Measurements from ENCODE around the gene TIMP2. TPM values are rescaled to one million over a fixed set of nuclear protein-coding genes. Genes with fewer than 3 reads are reported as not detected.

TIMP2 gene
- total RNA-seq, 1 donor from 2014 or later: 109 TPM

DNA sequence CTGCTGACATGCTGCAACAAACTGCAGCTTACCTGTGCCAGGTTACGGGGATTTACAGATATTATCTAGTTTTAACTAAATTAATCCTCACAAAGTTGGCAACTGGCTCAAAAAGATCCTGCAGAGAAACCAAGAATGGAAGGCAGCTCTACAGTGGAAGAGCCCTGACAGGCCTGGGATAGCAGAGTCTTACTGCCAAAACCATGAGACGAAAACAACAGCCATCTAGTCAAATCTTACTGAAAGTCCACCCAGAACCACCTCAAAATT lies 92.7 kb downstream of the TIMP2 start:
- DNase-seq (ENCODE audit: low spot score in 2 of 2, unreplicated experiment in 2 of 2): no peak
- H3K27me3 Mint-ChIP-seq (ENCODE audit: low read depth): no peaks in the 10 kb centered on the region
- H3K36me3 Mint-ChIP-seq: peaks cover 50% of the 10 kb centered on the region
- H3K4me1 Mint-ChIP-seq: no peaks in the 10 kb centered on the region
- TF ChIP-seq, protein P1, sequence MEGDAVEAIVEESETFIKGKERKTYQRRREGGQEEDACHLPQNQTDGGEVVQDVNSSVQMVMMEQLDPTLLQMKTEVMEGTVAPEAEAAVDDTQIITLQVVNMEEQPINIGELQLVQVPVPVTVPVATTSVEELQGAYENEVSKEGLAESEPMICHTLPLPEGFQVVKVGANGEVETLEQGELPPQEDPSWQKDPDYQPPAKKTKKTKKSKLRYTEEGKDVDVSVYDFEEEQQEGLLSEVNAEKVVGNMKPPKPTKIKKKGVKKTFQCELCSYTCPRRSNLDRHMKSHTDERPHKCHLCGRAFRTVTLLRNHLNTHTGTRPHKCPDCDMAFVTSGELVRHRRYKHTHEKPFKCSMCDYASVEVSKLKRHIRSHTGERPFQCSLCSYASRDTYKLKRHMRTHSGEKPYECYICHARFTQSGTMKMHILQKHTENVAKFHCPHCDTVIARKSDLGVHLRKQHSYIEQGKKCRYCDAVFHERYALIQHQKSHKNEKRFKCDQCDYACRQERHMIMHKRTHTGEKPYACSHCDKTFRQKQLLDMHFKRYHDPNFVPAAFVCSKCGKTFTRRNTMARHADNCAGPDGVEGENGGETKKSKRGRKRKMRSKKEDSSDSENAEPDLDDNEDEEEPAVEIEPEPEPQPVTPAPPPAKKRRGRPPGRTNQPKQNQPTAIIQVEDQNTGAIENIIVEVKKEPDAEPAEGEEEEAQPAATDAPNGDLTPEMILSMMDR (IDR thresholded peaks at IDR 0.05; ENCODE audit: unreplicated experiment): no peak
- H3K9me3 Mint-ChIP-seq: no peaks in the 10 kb centered on the region
- no peak overlapping the region for H3K27ac Mint-ChIP-seq
- H3K4me3 Mint-ChIP-seq: no peak overlapping the region

DNA sequence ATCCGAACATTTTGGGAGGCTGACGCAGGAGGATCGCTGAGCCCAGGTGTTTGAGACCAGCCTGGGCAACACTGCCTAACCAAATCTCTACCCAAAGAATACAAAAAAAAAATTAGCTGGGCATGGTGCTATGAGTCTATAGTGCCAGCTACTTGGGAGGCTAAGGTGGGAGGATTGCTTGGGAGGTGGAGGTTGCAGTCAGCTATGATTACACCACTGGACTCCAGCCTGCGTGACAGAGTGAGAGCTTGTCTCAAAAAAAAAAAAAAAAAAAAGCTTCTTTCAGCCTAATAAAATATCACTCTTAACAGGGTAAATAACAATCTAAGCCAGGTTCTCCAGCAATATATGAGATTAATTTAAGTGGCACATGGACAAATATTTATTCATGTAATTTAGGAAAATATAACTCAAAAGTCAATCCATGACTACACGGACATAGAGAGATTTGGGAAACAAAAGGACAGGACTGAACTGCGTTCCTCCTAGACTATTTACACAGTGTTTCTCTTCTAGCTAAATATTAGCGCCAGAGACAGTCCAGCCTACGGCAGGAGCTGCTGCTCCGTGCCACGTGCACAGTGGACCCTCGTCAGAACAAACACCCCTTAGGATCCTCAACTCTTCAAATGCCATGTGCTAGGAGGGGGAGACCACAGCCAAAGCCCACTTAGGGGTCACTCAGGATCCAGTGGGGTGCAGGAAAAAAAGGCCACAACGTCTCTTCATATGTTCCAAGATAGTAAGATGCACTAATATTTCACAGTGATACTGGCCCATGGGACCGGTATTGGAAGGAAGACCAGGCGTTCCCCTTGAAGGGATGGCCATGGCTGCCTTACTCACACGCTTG lies 93.3 kb downstream of the TIMP2 start:
- Mint-ChIP-seq H3K27ac (peak overlapping the region; percentile 47), H3K4me1 (no peaks in the 10 kb centered on the region), H3K9me3 (no peaks in the 10 kb centered on the region), H3K36me3 (peaks cover 53% of the 10 kb centered on the region), H3K27me3 (ENCODE audit: low read depth) (no peaks in the 10 kb centered on the region), H3K4me3 (no peak overlapping the region)
- TF ChIP-seq, protein P1 (IDR thresholded peaks at IDR 0.05; ENCODE audit: unreplicated experiment): no peak
- DNase-seq (ENCODE audit: low spot score in 2 of 2, unreplicated experiment in 2 of 2): no peak

DNA sequence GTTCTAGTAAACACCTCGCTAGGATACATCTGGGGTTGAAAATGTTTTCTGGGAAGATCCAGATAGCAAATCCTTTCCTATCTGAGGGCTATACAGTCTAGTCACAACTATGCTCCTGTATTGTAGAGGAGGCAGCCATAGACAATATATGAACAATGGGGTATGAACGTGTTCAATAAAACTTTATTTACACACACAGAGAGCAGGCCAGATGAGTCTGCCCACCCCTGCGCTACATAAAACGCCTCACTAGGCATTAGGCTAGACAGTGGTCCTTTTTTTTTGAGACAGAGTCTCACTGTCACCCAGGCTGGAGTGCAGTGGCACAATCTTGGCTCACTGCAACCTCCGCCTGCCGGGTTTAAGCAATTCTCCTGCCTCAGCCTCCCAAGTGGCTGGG lies 95.7 kb downstream of the TIMP2 start:
- DNase-seq (ENCODE audit: low spot score in 2 of 2, unreplicated experiment in 2 of 2): no peak
- TF ChIP-seq, protein P1 (IDR thresholded peaks at IDR 0.05; ENCODE audit: unreplicated experiment): no peak
- Mint-ChIP-seq H3K4me1 (no peaks in the 10 kb centered on the region), H3K27me3 (ENCODE audit: low read depth) (no peaks in the 10 kb centered on the region), H3K27ac (no peak overlapping the region), H3K4me3 (no peak overlapping the region), H3K9me3 (no peaks in the 10 kb centered on the region), H3K36me3 (peaks cover 51% of the 10 kb centered on the region)

DNA sequence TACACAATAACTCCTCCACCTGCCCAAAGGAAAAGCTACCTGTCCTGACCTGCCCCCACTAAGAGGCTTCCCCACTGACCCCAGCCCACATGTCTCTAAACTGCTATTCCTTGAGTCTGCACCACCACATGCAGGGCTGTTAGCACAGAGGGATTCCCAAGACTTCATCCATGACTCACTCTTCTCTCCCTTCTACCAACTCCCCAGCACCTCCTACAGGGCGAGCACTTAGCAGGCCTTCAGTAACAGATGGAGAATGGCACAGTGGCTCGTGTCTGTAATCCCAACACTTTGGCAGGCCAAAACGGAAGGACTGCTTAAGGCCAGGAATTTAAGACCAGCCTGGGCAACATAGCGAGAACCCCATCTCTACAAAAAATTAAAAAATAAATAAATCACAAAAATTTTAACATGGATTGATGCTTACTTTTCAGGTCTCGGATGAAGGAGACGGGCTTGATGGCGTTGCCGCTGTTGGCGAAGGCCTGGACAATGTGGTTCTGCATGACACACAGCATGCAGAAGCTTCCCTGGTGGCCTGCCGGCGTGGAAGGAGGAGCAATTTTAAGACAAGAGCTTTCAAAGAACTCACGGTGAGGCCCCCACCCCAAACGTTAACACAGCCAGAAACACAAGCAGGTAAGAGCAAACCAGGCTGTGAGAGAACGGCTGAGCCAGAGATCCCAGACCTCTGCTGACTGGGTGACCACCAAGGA lies 96.6 kb downstream of the TIMP2 start:
- Mint-ChIP-seq H3K9me3 (no peaks in the 10 kb centered on the region), H3K4me3 (no peak overlapping the region), H3K4me1 (no peaks in the 10 kb centered on the region), H3K36me3 (peaks cover 49% of the 10 kb centered on the region), H3K27ac (no peak overlapping the region), H3K27me3 (ENCODE audit: low read depth) (no peaks in the 10 kb centered on the region)
- TF ChIP-seq, protein P1 (IDR thresholded peaks at IDR 0.05; ENCODE audit: unreplicated experiment): no peak
- DNase-seq (ENCODE audit: low spot score in 2 of 2, unreplicated experiment in 2 of 2): no peak

DNA sequence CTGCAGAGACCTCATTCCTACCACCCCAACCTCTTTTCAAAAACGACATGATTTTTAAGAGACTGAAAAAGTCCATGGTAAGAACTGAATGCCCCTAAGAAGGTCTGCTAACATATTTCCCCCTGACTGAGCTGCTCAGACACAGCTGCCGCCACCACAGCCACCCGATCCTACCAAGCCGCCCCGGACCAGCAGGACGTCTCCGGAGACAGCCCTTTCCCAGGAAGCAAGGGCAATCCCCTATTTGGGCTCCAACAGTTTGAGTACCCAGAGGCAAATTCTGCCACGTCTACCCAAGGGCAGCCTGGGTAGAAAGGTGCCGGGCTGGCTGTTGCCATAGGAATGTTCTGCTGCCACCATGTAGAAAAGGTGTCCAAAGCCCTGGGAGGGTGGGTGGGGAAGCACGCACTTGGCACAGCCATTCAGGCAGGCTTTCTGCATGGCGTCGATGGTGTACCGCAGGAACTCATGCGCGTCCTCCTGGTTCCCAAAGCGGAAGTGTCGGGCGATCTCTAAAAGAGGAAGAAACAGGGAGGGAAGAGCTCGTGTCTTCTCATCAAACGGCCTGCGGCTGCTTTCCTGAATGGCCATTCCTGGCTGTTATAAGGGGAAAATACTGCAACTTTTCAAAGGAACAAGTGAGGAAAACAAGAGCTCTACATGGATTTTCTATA lies 98.2 kb downstream of the TIMP2 start:
- no peaks in the 10 kb centered on the region for H3K4me1 Mint-ChIP-seq
- no peaks in the 10 kb centered on the region for H3K27me3 Mint-ChIP-seq (ENCODE audit: low read depth)
- no peak overlapping the region for H3K4me3 Mint-ChIP-seq
- H3K9me3 Mint-ChIP-seq: no peaks in the 10 kb centered on the region
- H3K27ac Mint-ChIP-seq: no peak overlapping the region
- peaks cover 49% of the 10 kb centered on the region for H3K36me3 Mint-ChIP-seq
- no peak for DNase-seq (ENCODE audit: low spot score in 2 of 2, unreplicated experiment in 2 of 2)
- TF ChIP-seq, protein P1 (IDR thresholded peaks at IDR 0.05; ENCODE audit: unreplicated experiment): no peak
